Measurements from ENCODE around the gene GPATCH8.

The GPATCH8 gene

DNA sequence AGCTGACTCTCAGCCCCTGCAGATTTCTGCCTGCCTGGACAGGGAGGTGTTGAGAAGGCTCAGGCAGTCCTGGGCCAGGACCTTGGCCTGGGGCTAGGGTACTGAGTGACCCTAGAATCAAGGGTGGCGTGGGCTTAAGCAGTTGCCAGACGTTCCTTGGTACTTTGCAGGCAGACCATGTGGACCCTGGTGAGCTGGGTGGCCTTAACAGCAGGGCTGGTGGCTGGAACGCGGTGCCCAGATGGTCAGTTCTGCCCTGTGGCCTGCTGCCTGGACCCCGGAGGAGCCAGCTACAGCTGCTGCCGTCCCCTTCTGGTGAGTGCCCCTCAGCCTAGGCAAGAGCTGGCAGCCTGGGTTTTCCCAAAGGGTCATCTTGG is 154.2 kb downstream of the GPATCH8 start:
- no peak for DNase-seq (ENCODE audit: low spot score)
- Mint-ChIP-seq H3K4me1 (ENCODE audit: low read depth) (peaks cover 14% of the 10 kb centered on the region), H3K36me3 (ENCODE audit: low read depth) (peaks cover 3% of the 10 kb centered on the region), H3K4me3 (no peak overlapping the region), H3K27ac (no peak overlapping the region), H3K9me3 (no peaks in the 10 kb centered on the region), H3K27me3 (ENCODE audit: low read depth) (no peaks in the 10 kb centered on the region)

GRCh38 chr17:44348234-44348987 is 154.8 kb downstream of the GPATCH8 start:
- Mint-ChIP-seq H3K27me3 (ENCODE audit: low read depth) (peaks cover 5% of the 10 kb centered on the region), H3K36me3 (ENCODE audit: low read depth) (peaks cover 3% of the 10 kb centered on the region), H3K27ac (no peak overlapping the region), H3K4me3 (no peak overlapping the region), H3K4me1 (ENCODE audit: low read depth) (peaks cover 14% of the 10 kb centered on the region), H3K9me3 (no peaks in the 10 kb centered on the region)
- DNase-seq (ENCODE audit: low spot score): no peak
